HG03520 (cell line): ENCODE data around the gene ADGRV1.

Source experiments
- ATAC-seq: cut with Tn5 transposase; IDR thresholded peaks from one replicate; pipeline ENCODE4 v1.9.1; 2021; ENCODE audit warnings: mild to moderate bottlenecking, moderate library complexity; ENCODE audit not compliant: unreplicated experiment

Gene ADGRV1

GRCh38 chr5:90865180-90865579, 306.6 kb downstream of the ADGRV1 start:
- no peak for ATAC-seq

- ATAC-seq: no peak
Measured at GRCh38 chr5:90866333-90866732, 307.7 kb downstream of the ADGRV1 start.

- no peak for ATAC-seq
Measured at GRCh38 chr5:90866915-90867731, 308.5 kb downstream of the ADGRV1 start.

- no peak for ATAC-seq
Measured at GRCh38 chr5:90868799-90869198, 310.2 kb downstream of the ADGRV1 start.

- ATAC-seq: no peak
Measured at GRCh38 chr5:90871391-90871991, 312.9 kb downstream of the ADGRV1 start.

- no peak for ATAC-seq
Measured at GRCh38 chr5:90873033-90873517, 314.5 kb downstream of the ADGRV1 start.

- no peak for ATAC-seq
Measured at GRCh38 chr5:90874066-90874465, 315.5 kb downstream of the ADGRV1 start.

- no peak for ATAC-seq
Measured at GRCh38 chr5:90875456-90875855, 316.9 kb downstream of the ADGRV1 start.

GRCh38 chr5:90876366-90876765, 317.8 kb downstream of the ADGRV1 start:
- ATAC-seq: no peak

GRCh38 chr5:90877049-90877448, 318.5 kb downstream of the ADGRV1 start:
- ATAC-seq: no peak

GRCh38 chr5:90878081-90878480, 319.5 kb downstream of the ADGRV1 start:
- ATAC-seq: no peak

GRCh38 chr5:90878549-90879196, 320.1 kb downstream of the ADGRV1 start:
- ATAC-seq: no peak

GRCh38 chr5:90881626-90882150, 323.1 kb downstream of the ADGRV1 start:
- ATAC-seq: no peak

- ATAC-seq: no peak
Measured at GRCh38 chr5:90882448-90882847, 323.9 kb downstream of the ADGRV1 start.

- ATAC-seq: no peak
Measured at GRCh38 chr5:90885180-90885868, 326.7 kb downstream of the ADGRV1 start.

GRCh38 chr5:90886381-90886780, 327.8 kb downstream of the ADGRV1 start:
- ATAC-seq: no peak

GRCh38 chr5:90888511-90889324, 330.1 kb downstream of the ADGRV1 start:
- ATAC-seq: no peak

GRCh38 chr5:90889325-90889600, 330.7 kb downstream of the ADGRV1 start:
- no peak for ATAC-seq

- ATAC-seq: no peak
Measured at GRCh38 chr5:90890180-90890579, 331.6 kb downstream of the ADGRV1 start.

- ATAC-seq: no peak
Measured at GRCh38 chr5:90894866-90895420, 336.3 kb downstream of the ADGRV1 start.
